GM10248 (cell line): ENCODE results near the gene TRAF3IP1.

Experiments used
- CTCF ChIA-PET: fragments of 300-600 bp; sonication (Branson Sonifier 250); formaldehyde crosslinking; extraction: SDS; loops from one replicate; lab custom pipeline; 2021; ENCODE audit warnings: antibody characterized with exemption; lab: Yijun Ruan, JAX
- POLR2A ChIA-PET: fragments of 350-650 bp; sonication (Branson Sonifier 250); formaldehyde crosslinking; extraction: SDS; loops from one replicate; lab custom pipeline; 2020; ENCODE audit warnings: antibody characterized with exemption; lab: Yijun Ruan, JAX
- DNase-seq: peaks from one replicate; pipeline ENCODE4 v3.0.0; 2012; ENCODE audit errors: extremely low spot score
- CTCF ChIP-seq: IDR thresholded peaks from 2 replicates; pipeline ENCODE4 v1.5.1; 2012; ENCODE audit warnings: mild to moderate bottlenecking, low read depth; ENCODE audit errors: extremely low read depth, missing control alignments, control extremely low read depth

TRAF3IP1 gene

DNA sequence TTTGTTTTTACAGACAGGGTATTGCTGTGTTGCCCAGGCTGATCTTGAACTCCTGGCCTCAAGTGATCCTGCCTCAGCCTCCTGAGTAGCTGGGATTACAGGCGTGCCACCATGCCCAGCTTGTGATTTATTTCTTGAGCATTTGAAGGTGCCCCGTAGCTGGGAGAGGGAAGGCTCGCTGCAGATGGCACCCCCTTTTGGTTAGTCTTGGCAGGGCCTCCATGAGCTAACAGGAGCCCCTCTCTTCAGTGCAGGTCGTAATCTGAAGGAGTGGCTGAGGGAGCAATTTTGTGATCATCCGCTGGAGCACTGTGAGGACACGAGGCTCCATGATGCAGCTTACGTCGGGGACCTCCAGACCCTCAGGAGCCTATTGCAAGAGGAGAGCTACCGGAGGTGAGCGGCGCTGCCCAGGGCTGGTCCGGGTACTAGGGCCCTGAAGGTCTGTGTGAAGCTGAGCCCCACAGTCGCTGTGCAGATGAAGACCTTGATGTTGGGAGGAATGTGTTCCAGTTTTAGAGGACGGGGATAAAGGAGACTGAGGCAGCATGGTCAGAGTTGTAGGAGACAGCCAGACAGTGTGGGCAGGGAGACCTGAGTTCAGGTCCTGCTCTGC is 113.1 kb downstream of the TRAF3IP1 start:
- ChIA-PET POLR2A (no interaction called here), CTCF (no interaction called here)
- no peak for DNase-seq
- TF ChIP-seq CTCF = no peak

- no peak for TF ChIP-seq CTCF
- DNase-seq = no peak
- ChIA-PET POLR2A (no interaction called here), CTCF (no interaction called here)
Measured at GRCh38 chr2:238433941-238434845, 113.9 kb downstream of the TRAF3IP1 start.

DNA sequence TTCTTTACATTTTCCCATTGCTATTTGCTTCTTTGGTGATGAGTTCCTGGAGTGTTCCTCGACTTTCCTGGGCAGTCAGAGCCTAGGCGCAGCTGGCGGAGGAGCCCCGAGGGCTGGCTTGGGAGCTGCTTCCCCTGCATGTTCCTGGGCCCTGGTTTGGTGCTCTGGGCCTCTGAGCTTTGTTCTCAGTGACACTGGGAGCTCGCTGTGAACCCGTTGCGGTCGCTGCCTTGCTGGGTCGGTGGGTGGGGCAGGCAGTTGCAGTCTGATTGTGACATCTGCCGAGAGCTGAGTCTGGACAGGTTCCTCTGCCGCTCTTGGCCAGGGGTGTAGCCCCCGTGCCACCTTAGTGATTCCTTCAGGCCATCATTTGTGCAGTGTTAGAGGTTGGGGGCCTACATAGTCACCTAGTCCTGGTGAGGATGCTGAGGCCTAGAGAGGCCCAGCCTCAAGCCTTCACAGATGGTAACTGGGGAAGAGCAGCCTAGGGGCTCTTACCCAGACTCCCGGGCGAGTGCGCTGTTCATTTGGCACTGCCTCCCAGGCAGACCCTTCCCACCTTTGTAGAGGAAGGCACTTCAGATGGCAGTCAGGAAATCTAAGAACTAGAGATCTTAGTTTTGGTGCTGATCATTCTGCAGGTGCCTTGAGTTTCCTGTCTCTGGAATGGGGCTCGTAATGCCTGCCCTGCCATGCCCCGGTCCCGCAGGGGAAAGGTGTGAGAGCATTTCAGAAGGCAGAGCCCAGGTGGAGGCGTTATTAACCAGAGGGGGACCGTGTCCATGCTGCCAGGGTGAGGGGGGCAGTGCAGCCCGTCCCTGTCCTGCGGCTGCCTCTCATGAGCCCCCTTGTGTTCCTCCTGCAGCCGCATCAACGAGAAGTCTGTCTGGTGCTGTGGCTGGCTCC is 114.8 kb downstream of the TRAF3IP1 start:
- TF ChIP-seq CTCF = no peak
- DNase-seq = no peak
- ChIA-PET CTCF (no interaction called here), POLR2A (no interaction called here)

GRCh38 chr2:238435752-238436096 is 115.4 kb downstream of the TRAF3IP1 start:
- TF ChIP-seq CTCF = no peak
- POLR2A ChIA-PET = interaction anchor here (0.6 kb wide), 1 partner anchor 1580 kb away, joined by 4 read pairs; no protein-coding TSS in a partner anchor
- CTCF ChIA-PET = interaction anchor here (1.2 kb wide), 1 partner anchor 9 kb away, joined by 3 read pairs; no protein-coding TSS in a partner anchor
- DNase-seq = no peak

DNA sequence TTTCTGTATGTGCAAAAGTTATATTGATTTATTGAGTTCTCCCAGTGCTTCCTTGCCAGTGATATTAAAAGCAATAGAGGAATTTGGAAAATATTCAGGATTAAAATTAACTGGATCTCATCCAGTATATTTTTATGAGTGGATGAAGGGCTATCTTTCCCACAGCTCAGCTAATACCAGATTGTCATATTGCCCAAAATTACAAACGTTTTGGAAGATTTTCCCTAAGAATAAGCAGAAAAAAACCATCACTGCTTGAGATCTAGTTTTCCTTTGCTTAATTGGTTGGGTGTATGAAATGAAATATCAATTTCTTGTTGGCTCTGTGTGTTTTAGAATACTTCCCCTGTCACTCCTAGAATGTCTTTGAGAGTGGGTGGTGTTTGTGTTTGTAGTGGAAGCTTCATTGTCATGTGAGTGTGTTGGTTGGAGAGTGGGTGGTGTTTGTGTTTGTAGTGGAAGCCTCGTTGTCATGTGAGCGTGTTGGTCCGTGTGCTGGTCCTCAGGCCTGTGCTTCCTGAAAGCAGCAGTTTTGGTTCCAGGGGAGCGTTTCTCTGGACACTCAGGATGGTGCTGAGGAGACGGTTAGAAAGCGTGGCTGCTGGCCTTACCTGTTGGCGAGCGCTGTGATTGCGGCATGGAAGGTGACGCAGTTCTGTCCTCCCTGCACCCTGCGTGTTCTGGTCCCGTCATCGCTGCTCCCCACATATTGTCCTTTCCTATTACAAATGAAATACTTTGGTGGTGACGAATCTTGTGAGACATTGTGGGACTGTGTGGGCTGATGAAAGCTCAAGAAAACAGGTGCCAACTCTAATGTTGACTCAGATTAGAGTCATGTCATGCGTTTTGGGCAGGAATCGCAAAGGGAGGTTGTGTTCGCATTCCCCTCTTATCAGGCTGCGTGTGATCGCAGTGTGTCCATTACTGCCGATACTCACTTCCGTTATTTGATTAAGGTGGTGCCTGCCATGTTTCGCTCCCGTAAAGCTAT is 118.8 kb downstream of the TRAF3IP1 start:
- no peak for DNase-seq
- ChIA-PET CTCF (interaction anchor here (1.0 kb wide), 1 partner anchor 8 kb away, joined by 3 read pairs; no protein-coding TSS in a partner anchor), POLR2A (no interaction called here)
- no peak for TF ChIP-seq CTCF
